Gastrocnemius medialis (tissue), 4 donors: ENCODE data around the gene ANKRD33B. TPM values are rescaled to one million over a fixed set of nuclear protein-coding genes. Genes with fewer than 3 reads are reported as not detected.
"Not testable (repeated sequence)": the region's sequence is repeated elsewhere in the genome, so short reads cannot be mapped to it uniquely, and the experiment has no call there.

ENCODE experiments used
- ATAC-seq, 2 donors: fragments of 150-250 bp; one replicate each; pipeline ENCODE4 v1.9.1; 2016
- DNase-seq, 2 donors: peaks; one replicate each; pipeline ENCODE4 v3.0.0-alpha.2; 2019
- H3K27ac ChIP-seq, 4 donors: fragments of 200-600 bp; sonication (generic); 1 replicate in 1 of 4; 2 replicates in 3 of 4; pipeline ENCODE4 v1.5.1; 2016 to 2018; ENCODE audit warnings: mild to moderate bottlenecking in 2 of 4, moderate library complexity in 1 of 4
- H3K27me3 ChIP-seq, 3 donors: fragments of 200-600 bp; sonication (generic) in 2 of 3; 1 replicate in 1 of 3; 2 replicates in 2 of 3; pipeline versions ENCODE4 v1.5.1 to v1.6.0; 2016 to 2019; ENCODE audit warnings: mild to moderate bottlenecking in 1 of 3, moderate library complexity in 1 of 3
- H3K36me3 ChIP-seq, 2 donors: fragments of 200-600 bp; sonication (generic) in 1 of 2; one replicate each; pipeline ENCODE4 v1.5.1; 2017 to 2018
- H3K4me1 ChIP-seq, 2 donors: fragments of 200-600 bp; sonication (generic) in 1 of 2; one replicate each; pipeline ENCODE4 v1.5.1; 2016 to 2017; ENCODE audit warnings: mild to moderate bottlenecking in 2 of 2
- H3K4me3 ChIP-seq, 4 donors: fragments of 200-600 bp; sonication (generic) in 3 of 4; 1 replicate in 1 of 4; 2 replicates in 3 of 4; pipeline ENCODE4 v1.5.1; 2016 to 2019; ENCODE audit warnings: mild to moderate bottlenecking in 2 of 4
- H3K9me3 ChIP-seq, 3 donors: fragments of 200-600 bp; sonication (generic) in 2 of 3; 1 replicate in 1 of 3; 2 replicates in 2 of 3; pipeline ENCODE4 v1.5.1; 2016 to 2019
- POLR2A ChIP-seq, 2 donors: fragments of 450-650 bp; IDR thresholded peaks; one replicate each; pipeline ENCODE4 v1.6.1; 2017; ENCODE audit warnings: antibody characterized with exemption in 2 of 2, mild to moderate bottlenecking in 2 of 2, moderate library complexity in 2 of 2
- in situ Hi-C, 4 donors: fragments of 200-750 bp; cut with MboI; loops; one replicate each; pipeline versions ENCODE4 v1.15.0 to v1.8.0; 2017; ENCODE audit warnings: low sequenced_read_pairs in 4 of 4
- intact Hi-C: fragments of 100-400 bp; cut with DNase I; formaldehyde crosslinking; loops from one replicate; pipeline ENCODE4 v1.15.1; 2023; ENCODE audit warnings: low total_unique reads
- total RNA-seq, 4 donors: library from RNA; depleted of rRNA; stranded (reverse); fragments of >200 nt; gene quantifications; one replicate each; pipeline versions ENCODE4 v1.1.0 to v1.2.3, GENCODE V29; 2016
- TF ChIP-seq, protein P1 (sequence below), 5 experiments: fragments of 450-650 bp in 3 of 5; fragments of 200-600 bp in 2 of 5; sonication (generic) in 2 of 5; IDR thresholded peaks in 4 of 5; conservative IDR thresholded peaks in 1 of 5; 1 replicate in 4 of 5; 2 replicates in 1 of 5; pipeline ENCODE4 v1.5.1; 2016 to 2019; ENCODE audit warnings: antibody characterized with exemption in 5 of 5, mild to moderate bottlenecking in 3 of 5, moderate library complexity in 3 of 5

The ANKRD33B gene
- total RNA-seq, 4 donors from 2014 or later = 2.2 to 38.9 (median 15.1) TPM

DNA sequence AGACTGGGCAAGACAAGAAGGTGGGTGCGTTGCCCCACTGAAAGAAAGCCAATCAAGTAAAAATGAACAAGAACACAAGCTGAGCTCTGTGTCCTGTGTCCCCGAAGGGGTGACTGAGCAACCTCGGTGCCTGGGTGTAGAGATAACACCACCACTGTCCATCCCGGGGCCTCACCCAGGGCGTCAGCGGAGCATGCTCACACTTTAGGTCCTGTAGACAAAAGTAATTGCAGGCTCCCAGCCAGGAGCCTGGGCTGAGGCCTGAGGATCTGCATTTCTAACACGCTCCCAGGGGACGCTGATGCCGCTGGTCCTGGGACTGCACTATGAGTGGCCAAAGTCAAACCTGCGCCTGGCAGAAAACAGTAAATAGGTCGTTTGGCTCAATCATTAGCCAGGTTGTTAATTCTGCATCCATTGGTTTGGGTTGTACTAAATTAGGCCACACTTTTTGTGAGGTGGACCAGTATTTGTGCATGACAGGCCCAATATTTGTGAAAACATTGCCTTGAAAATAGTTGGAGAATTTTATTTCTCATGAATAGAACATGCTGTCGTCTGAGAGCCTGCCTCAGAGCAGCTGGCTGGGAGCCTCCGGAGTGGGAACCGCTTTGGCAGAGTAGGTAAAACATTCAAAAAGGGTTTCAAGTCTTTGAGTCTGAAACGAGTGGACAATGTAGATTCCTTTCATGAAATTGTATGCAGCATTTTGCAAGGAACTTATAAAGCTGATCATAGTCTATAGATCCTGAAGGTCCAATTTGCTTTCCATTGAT lies 38.3 kb downstream of the ANKRD33B start:
- intact Hi-C loops (loop anchor here (5.0 kb wide), 1 partner anchor 250 kb away; the partner anchor contains the start of gene MARCHF6), in situ Hi-C loops (loop anchor here in 1 of 4 donors (25.0 kb wide), 1 partner anchor 315 kb away; no protein-coding TSS in a partner anchor)
- Histone ChIP-seq H3K9me3 (no peaks in the 10 kb centered on the region), H3K4me3 (peak overlapping the region in 2 of 4 donors; percentile 18 to 46), H3K4me1 (peaks cover 33 to 36% of the 10 kb centered on the region in 2 donors), H3K27me3 (no peaks in the 10 kb centered on the region), H3K36me3 (no peaks in the 10 kb centered on the region), H3K27ac (peak overlapping the region; percentile 80 to 92 (median 86))
- DNase-seq = peak in 1 of 2 donors; percentile 29
- ATAC-seq = peak in 1 of 2 donors; percentile 5
- no peak for TF ChIP-seq POLR2A (IDR thresholded peaks at IDR 0.05)
- TF ChIP-seq, protein P1, sequence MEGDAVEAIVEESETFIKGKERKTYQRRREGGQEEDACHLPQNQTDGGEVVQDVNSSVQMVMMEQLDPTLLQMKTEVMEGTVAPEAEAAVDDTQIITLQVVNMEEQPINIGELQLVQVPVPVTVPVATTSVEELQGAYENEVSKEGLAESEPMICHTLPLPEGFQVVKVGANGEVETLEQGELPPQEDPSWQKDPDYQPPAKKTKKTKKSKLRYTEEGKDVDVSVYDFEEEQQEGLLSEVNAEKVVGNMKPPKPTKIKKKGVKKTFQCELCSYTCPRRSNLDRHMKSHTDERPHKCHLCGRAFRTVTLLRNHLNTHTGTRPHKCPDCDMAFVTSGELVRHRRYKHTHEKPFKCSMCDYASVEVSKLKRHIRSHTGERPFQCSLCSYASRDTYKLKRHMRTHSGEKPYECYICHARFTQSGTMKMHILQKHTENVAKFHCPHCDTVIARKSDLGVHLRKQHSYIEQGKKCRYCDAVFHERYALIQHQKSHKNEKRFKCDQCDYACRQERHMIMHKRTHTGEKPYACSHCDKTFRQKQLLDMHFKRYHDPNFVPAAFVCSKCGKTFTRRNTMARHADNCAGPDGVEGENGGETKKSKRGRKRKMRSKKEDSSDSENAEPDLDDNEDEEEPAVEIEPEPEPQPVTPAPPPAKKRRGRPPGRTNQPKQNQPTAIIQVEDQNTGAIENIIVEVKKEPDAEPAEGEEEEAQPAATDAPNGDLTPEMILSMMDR (IDR thresholded peaks at IDR 0.05 in 4 of 5, conservative IDR thresholded peaks at IDR 0.05 in 1 of 5) = no peak

DNA sequence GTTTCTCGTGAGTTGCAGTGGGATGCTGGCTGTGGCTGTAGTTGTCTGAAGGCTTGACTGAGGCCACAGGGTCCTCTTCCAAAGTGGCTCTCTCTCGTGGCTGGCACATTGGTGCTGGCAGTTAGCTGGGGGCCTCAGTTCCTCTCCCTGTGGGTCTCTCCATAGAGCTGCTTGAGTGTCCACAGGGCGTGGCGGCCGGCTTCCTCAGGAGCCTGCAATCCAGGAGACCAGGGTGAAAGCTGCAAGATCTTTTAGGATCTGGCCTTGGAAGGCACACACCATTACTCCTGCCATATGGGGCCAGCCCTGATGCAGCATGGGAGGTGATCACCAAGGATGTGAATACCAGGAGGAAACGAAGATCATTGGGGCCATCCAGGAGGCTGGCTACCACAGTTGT lies 41.1 kb downstream of the ANKRD33B start:
- Histone ChIP-seq H3K4me3 (no peak overlapping the region), H3K27me3 (no peaks in the 10 kb centered on the region), H3K9me3 (no peaks in the 10 kb centered on the region), H3K36me3 (no peaks in the 10 kb centered on the region), H3K27ac (peak overlapping the region in 1 of 4 donors; percentile 50), H3K4me1 (peaks cover 40 to 42% of the 10 kb centered on the region in 2 donors)
- intact Hi-C loops (loop anchor here (5.0 kb wide), 1 partner anchor 253 kb away; the partner anchor contains the start of gene MARCHF6), in situ Hi-C loops (loop anchor here in 1 of 4 donors (25.0 kb wide), 1 partner anchor 318 kb away; no protein-coding TSS in a partner anchor)
- TF ChIP-seq POLR2A (IDR thresholded peaks at IDR 0.05) = no peak
- TF ChIP-seq, protein P1 (IDR thresholded peaks at IDR 0.05 in 4 of 5, conservative IDR thresholded peaks at IDR 0.05 in 1 of 5) = no peak
- no peak for DNase-seq
- ATAC-seq = no peak

DNA sequence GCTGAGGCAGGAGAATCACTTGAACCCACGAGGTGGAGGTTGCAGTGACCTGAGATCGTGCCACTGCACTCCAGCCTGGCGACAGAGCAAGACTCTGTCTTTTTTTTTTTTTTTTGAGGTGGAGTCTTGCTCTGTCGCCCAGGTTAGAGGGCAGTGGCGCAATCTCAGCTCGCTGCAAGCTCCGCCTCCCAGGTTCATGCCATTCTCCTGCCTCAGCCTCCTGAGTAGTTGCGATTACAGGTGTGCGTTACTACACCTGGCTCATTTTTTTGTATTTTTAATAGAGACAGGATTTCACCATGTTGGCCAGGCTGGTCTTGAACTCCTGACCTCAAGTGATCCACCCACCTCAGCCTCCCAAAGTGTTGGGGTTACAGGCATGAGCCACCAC lies 42.8 kb downstream of the ANKRD33B start:
- H3K4me1 ChIP-seq = peaks cover 25 to 27% of the 10 kb centered on the region in 2 donors
- peak overlapping the region; percentile 74 to 89 (median 82) for H3K27ac ChIP-seq
- intact Hi-C loops, DNase-seq, H3K9me3 ChIP-seq, H3K4me3 ChIP-seq, H3K36me3 ChIP-seq, H3K27me3 ChIP-seq, ATAC-seq: not testable (repeated sequence)
- in situ Hi-C loops = loop anchor here in 1 of 4 donors (25.0 kb wide), 1 partner anchor 319 kb away; no protein-coding TSS in a partner anchor

DNA sequence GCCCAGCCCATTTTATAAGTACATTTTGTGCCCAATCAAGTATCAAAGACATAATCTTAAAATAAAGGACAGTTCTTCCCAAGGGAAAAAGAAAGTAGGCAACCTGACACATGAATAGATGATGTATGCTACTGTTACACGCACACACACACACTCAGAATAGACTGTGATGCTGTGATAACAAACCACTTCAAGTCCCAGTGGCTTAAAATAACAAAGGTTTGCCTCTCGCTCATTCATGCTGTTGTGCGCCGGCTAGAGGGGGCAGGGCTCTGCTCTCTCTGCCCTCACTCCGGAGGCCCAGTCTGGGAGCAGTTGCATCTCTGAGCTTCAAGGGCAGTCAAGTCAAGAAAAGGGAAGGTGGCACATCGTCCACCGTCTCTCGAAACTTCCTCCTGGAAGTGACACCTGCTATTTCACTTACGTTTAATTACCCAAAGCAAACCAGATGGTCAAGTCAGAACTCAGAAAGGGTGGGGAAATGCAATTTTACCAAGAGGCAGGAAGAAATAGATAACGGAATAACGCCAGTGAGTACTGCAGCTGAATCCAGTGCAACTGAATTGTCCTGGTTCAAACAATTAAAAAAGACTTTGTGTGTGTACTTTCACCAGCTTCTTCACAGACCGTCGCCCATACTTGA lies 43.3 kb downstream of the ANKRD33B start:
- peak overlapping the region; percentile 74 to 89 (median 82) for H3K27ac ChIP-seq
- in situ Hi-C loops (loop anchor here in 1 of 4 donors (25.0 kb wide), 1 partner anchor 320 kb away; no protein-coding TSS in a partner anchor), intact Hi-C loops (no loop called here)
- peak overlapping the region in 2 of 4 donors; percentile 2 to 13 for H3K4me3 ChIP-seq
- H3K27me3 ChIP-seq = no peaks in the 10 kb centered on the region
- H3K9me3 ChIP-seq = no peaks in the 10 kb centered on the region
- peak; percentile 44 to 46 for ATAC-seq
- DNase-seq = peak in 1 of 2 donors; percentile 31
- H3K36me3 ChIP-seq = no peaks in the 10 kb centered on the region
- TF ChIP-seq, protein P1 (IDR thresholded peaks at IDR 0.05 in 4 of 5, conservative IDR thresholded peaks at IDR 0.05 in 1 of 5) = no peak
- no peak for TF ChIP-seq POLR2A (IDR thresholded peaks at IDR 0.05)
- peaks cover 20 to 22% of the 10 kb centered on the region in 2 donors for H3K4me1 ChIP-seq
